ENCODE results near the gene DACH1. TPM values are rescaled to one million over a fixed set of nuclear protein-coding genes. Genes with fewer than 3 reads are reported as not detected.
"Not testable (repeated sequence)": the region's sequence is repeated elsewhere in the genome, so short reads cannot be mapped to it uniquely, and the experiment has no call there.

The DACH1 gene
- not detected in 2 replicates for total RNA-seq

- Histone ChIP-seq H3K36me3 (ENCODE audit: control insufficient read depth, insufficient read depth, low read length) (no peaks in the 10 kb centered on the region), H3K4me3 (ENCODE audit: low read depth, low read length) (peak within 1 kb of the TSS; percentile 27), H3K27me3 (ENCODE audit: control insufficient read depth, insufficient read depth, low read length) (peaks cover 35% of the 10 kb centered on the region)
- FAIRE-seq = no peak
- peak; percentile 8 for DNase-seq (ENCODE audit: low read depth)
- no peak for TF ChIP-seq CTCF (IDR thresholded peaks at IDR 0.05; ENCODE audit: insufficient read depth, low read length, severe bottlenecking)
These were observed at the start of gene DACH1 for GRCh38 chr13:71867131-71867814. TSS of gene DACH1 (minus strand) at chr13:71867204.

- FAIRE-seq = no peak
- Histone ChIP-seq H3K27me3 (ENCODE audit: control insufficient read depth, insufficient read depth, low read length) (no peaks in the 10 kb centered on the region), H3K36me3 (ENCODE audit: control insufficient read depth, insufficient read depth, low read length) (no peaks in the 10 kb centered on the region), H3K4me3 (ENCODE audit: low read depth, low read length) (no peak overlapping the region)
- no peak for DNase-seq (ENCODE audit: low read depth)
- no peak for TF ChIP-seq CTCF (IDR thresholded peaks at IDR 0.05; ENCODE audit: insufficient read depth, low read length, severe bottlenecking)
These were observed 46.7 kb upstream of the DACH1 start for GRCh38 chr13:71913717-71914116.

GRCh38 chr13:71912524-71912923 lies 45.5 kb upstream of the DACH1 start:
- no peak overlapping the region for H3K4me3 ChIP-seq (ENCODE audit: low read depth, low read length)
- FAIRE-seq (no peak), DNase-seq (ENCODE audit: low read depth) (no peak)
- H3K36me3 ChIP-seq (ENCODE audit: control insufficient read depth, insufficient read depth, low read length) = no peaks in the 10 kb centered on the region
- H3K27me3 ChIP-seq (ENCODE audit: control insufficient read depth, insufficient read depth, low read length) = no peaks in the 10 kb centered on the region
- TF ChIP-seq CTCF (IDR thresholded peaks at IDR 0.05; ENCODE audit: insufficient read depth, low read length, severe bottlenecking) = no peak

GRCh38 chr13:71906448-71906847 lies 39.4 kb upstream of the DACH1 start:
- no peak for DNase-seq (ENCODE audit: low read depth)
- Histone ChIP-seq H3K4me3 (ENCODE audit: low read depth, low read length) (no peak overlapping the region), H3K27me3 (ENCODE audit: control insufficient read depth, insufficient read depth, low read length) (no peaks in the 10 kb centered on the region), H3K36me3 (ENCODE audit: control insufficient read depth, insufficient read depth, low read length) (no peaks in the 10 kb centered on the region)
- no peak for TF ChIP-seq CTCF (IDR thresholded peaks at IDR 0.05; ENCODE audit: insufficient read depth, low read length, severe bottlenecking)
- no peak for FAIRE-seq

- no peak for TF ChIP-seq CTCF (IDR thresholded peaks at IDR 0.05; ENCODE audit: insufficient read depth, low read length, severe bottlenecking)
- no peaks in the 10 kb centered on the region for H3K36me3 ChIP-seq (ENCODE audit: control insufficient read depth, insufficient read depth, low read length)
- no peaks in the 10 kb centered on the region for H3K27me3 ChIP-seq (ENCODE audit: control insufficient read depth, insufficient read depth, low read length)
- no peak for FAIRE-seq
- H3K4me3 ChIP-seq (ENCODE audit: low read depth, low read length) = no peak overlapping the region
- no peak for DNase-seq (ENCODE audit: low read depth)
These were observed 35.7 kb upstream of the DACH1 start for GRCh38 chr13:71902676-71903075.

- DNase-seq (ENCODE audit: low read depth); FAIRE-seq; H3K27me3 ChIP-seq (ENCODE audit: control insufficient read depth, insufficient read depth, low read length); H3K36me3 ChIP-seq (ENCODE audit: control insufficient read depth, insufficient read depth, low read length); H3K4me3 ChIP-seq (ENCODE audit: low read depth, low read length): not testable (repeated sequence)
These were observed 26.5 kb upstream of the DACH1 start for GRCh38 chr13:71893506-71893905.

All from bronchial epithelial cell (primary cell).